ENCODE results near the gene CRYBA4.

The CRYBA4 gene

GRCh38 chr22:26662160-26662559 lies 40.4 kb downstream of the CRYBA4 start:
- no peak for DNase-seq

GRCh38 chr22:26663374-26663923 lies 41.7 kb downstream of the CRYBA4 start:
- DNase-seq: no peak

- DNase-seq: no peak
Observed at GRCh38 chr22:26665813-26666231, 44.1 kb downstream of the CRYBA4 start.

GRCh38 chr22:26667140-26667539 lies 45.4 kb downstream of the CRYBA4 start:
- no peak for DNase-seq

GRCh38 chr22:26669060-26669481 lies 47.3 kb downstream of the CRYBA4 start:
- DNase-seq: peak; percentile 58 to 65 (median 61)

GRCh38 chr22:26670459-26670858 lies 48.7 kb downstream of the CRYBA4 start:
- no peak for DNase-seq

- no peak for DNase-seq
Observed at GRCh38 chr22:26671317-26672059, 49.7 kb downstream of the CRYBA4 start.

- no peak for DNase-seq
Observed at GRCh38 chr22:26672060-26672471, 50.3 kb downstream of the CRYBA4 start.

- peak; percentile 95 to 96 (median 95) for DNase-seq
Observed at GRCh38 chr22:26672590-26673468, 51.1 kb downstream of the CRYBA4 start.

- DNase-seq: no peak
Observed at GRCh38 chr22:26673486-26673885, 51.7 kb downstream of the CRYBA4 start.

- peak in 2 of 3 donors; percentile 22 to 28 for DNase-seq
Observed at GRCh38 chr22:26674211-26675190, 52.7 kb downstream of the CRYBA4 start.

- peak in 1 of 3 donors; percentile 20 for DNase-seq
Observed at GRCh38 chr22:26675687-26676268, 54.0 kb downstream of the CRYBA4 start.

- DNase-seq: no peak
Observed at GRCh38 chr22:26677217-26677616, 55.5 kb downstream of the CRYBA4 start.

- peak; percentile 73 to 79 (median 75) for DNase-seq
Observed at GRCh38 chr22:26679003-26679629, 57.4 kb downstream of the CRYBA4 start.

Data from suppressor macrophage treated with lipopolysaccharide for 1 hour (primary cell).